Posterior cingulate gyrus (tissue), 11 donors: Measurements from ENCODE around the gene MMP28.

Experiments
- DNase-seq, 10 donors: peaks; one replicate each; pipeline versions ENCODE4 v3.0.0 to v3.0.0-alpha.2; 2020 to 2021; ENCODE audit warnings: mixed read lengths in 3 of 10
- intact Hi-C: fragments of 100-400 bp; cut with DNase I; formaldehyde crosslinking; loops from one replicate; pipeline ENCODE4 v1.15.1; 2023

The MMP28 gene

GRCh38 chr17:35801583-35802224, 6.3 kb upstream of the MMP28 start:
- intact Hi-C loops = no loop called here
- DNase-seq = peak; percentile 31 to 91 (median 57)

- intact Hi-C loops = no loop called here
- DNase-seq = peak in 9 of 10 donors; percentile 48 to 93 (median 72)
These were observed 4.5 kb upstream of the MMP28 start for GRCh38 chr17:35799942-35800341.

GRCh38 chr17:35797918-35798317, 2.5 kb upstream of the MMP28 start:
- no peak for DNase-seq
- intact Hi-C loops = no loop called here

- DNase-seq = no peak
- intact Hi-C loops = no loop called here
These were observed 1.9 kb upstream of the MMP28 start for GRCh38 chr17:35797370-35797769.

GRCh38 chr17:35796942-35797341, 1.5 kb upstream of the MMP28 start:
- intact Hi-C loops = no loop called here
- no peak for DNase-seq

- no peak for DNase-seq
- intact Hi-C loops = no loop called here
These were observed 427 bp upstream of the MMP28 start for GRCh38 chr17:35795871-35796265.

- DNase-seq = no peak
- intact Hi-C loops = no loop called here
These were observed 2.2 kb downstream of the MMP28 start for GRCh38 chr17:35793257-35793656.

GRCh38 chr17:35791681-35792350, 3.6 kb downstream of the MMP28 start:
- DNase-seq = no peak
- intact Hi-C loops = no loop called here

GRCh38 chr17:35790841-35791240, 4.6 kb downstream of the MMP28 start:
- intact Hi-C loops = no loop called here
- DNase-seq = no peak

GRCh38 chr17:35788477-35789368, 6.7 kb downstream of the MMP28 start:
- intact Hi-C loops = no loop called here

GRCh38 chr17:35786941-35787432, 8.5 kb downstream of the MMP28 start:
- no peak for DNase-seq
- intact Hi-C loops = no loop called here

More at GRCh38 chr17:35788477-35789368, 6.7 kb downstream of the MMP28 start:
- DNase-seq = no peak

- intact Hi-C loops = no loop called here
- DNase-seq = no peak
These were observed 10.5 kb downstream of the MMP28 start for GRCh38 chr17:35784895-35785294.

- intact Hi-C loops = no loop called here
- no peak for DNase-seq
These were observed 14.5 kb downstream of the MMP28 start for GRCh38 chr17:35780950-35781349.

GRCh38 chr17:35778641-35779196, 16.7 kb downstream of the MMP28 start:
- no peak for DNase-seq

GRCh38 chr17:35775583-35775982, 19.9 kb downstream of the MMP28 start:
- intact Hi-C loops = no loop called here
- no peak for DNase-seq

More at GRCh38 chr17:35778641-35779196, 16.7 kb downstream of the MMP28 start:
- intact Hi-C loops = no loop called here

GRCh38 chr17:35775039-35775438, 20.4 kb downstream of the MMP28 start:
- intact Hi-C loops = no loop called here
- DNase-seq = no peak

- peak in 4 of 10 donors; percentile 22 to 79 (median 44) for DNase-seq
These were observed 20.9 kb downstream of the MMP28 start for GRCh38 chr17:35774499-35774898.

GRCh38 chr17:35773679-35774425, 21.6 kb downstream of the MMP28 start:
- intact Hi-C loops = no loop called here
- no peak for DNase-seq

More at GRCh38 chr17:35774499-35774898, 20.9 kb downstream of the MMP28 start:
- intact Hi-C loops = no loop called here

GRCh38 chr17:35773129-35773528, 22.3 kb downstream of the MMP28 start:
- DNase-seq = no peak
- intact Hi-C loops = no loop called here

GRCh38 chr17:35769895-35770486, 25.4 kb downstream of the MMP28 start:
- peak in 1 of 10 donors; percentile 63 for DNase-seq
- intact Hi-C loops = no loop called here
